H9 (cell line): ENCODE measurements around the gene PLEKHG3. TPM values are rescaled to one million over a fixed set of nuclear protein-coding genes. Genes with fewer than 3 reads are reported as not detected.
A peak's percentile ranks its signal among the peaks of the same experiment; 100 is the strongest.

Experiments used
- DNase-seq: peaks from one replicate; pipeline ENCODE4 v3.0.0-alpha.2; 2017
- H2AFZ ChIP-seq: one replicate; pipeline ENCODE4 v1.6.1; 2013; ENCODE audit warnings: mild to moderate bottlenecking, low read length, control low read depth, moderate library complexity
- H2AK5ac ChIP-seq: 2 replicates; pipeline ENCODE4 v1.6.1; 2013; ENCODE audit warnings: low read length, control low read depth, mixed read lengths; ENCODE audit not compliant: insufficient read length
- H2BK120ac ChIP-seq: one replicate; pipeline ENCODE4 v1.6.1; 2013; ENCODE audit warnings: low read depth, mild to moderate bottlenecking, low read length, control low read depth, inconsistent platforms; ENCODE audit not compliant: poor library complexity, severe bottlenecking
- H2BK12ac ChIP-seq: 2 replicates; pipeline ENCODE4 v1.6.1; 2013; ENCODE audit warnings: low read length, control low read depth, mixed read lengths, low read depth; ENCODE audit not compliant: insufficient read length
- H2BK15ac ChIP-seq: 2 replicates; pipeline ENCODE4 v1.6.1; 2013; ENCODE audit warnings: low read depth, low read length, control low read depth
- H2BK20ac ChIP-seq: one replicate; pipeline ENCODE4 v1.6.1; 2013; ENCODE audit warnings: low read depth, mild to moderate bottlenecking, low read length, control low read depth, inconsistent platforms; ENCODE audit not compliant: poor library complexity, severe bottlenecking
- H2BK5ac ChIP-seq: 2 replicates; pipeline ENCODE4 v1.6.1; 2013; ENCODE audit warnings: low read length, control low read depth, mixed read lengths; ENCODE audit not compliant: insufficient read length
- H3K14ac ChIP-seq: 2 replicates; pipeline ENCODE4 v1.6.1; 2013; ENCODE audit warnings: low read length, control low read depth; ENCODE audit not compliant: insufficient read depth
- H3K18ac ChIP-seq: 2 replicates; pipeline ENCODE4 v1.6.1; 2013; ENCODE audit warnings: low read depth, mild to moderate bottlenecking, mixed read lengths, low read length, control low read depth; ENCODE audit not compliant: insufficient read length
- H3K23ac ChIP-seq: 2 replicates; pipeline ENCODE4 v1.6.1; 2013; ENCODE audit warnings: low read length, control low read depth, mixed read lengths, low read depth; ENCODE audit not compliant: insufficient read length
- H3K23me2 ChIP-seq: 2 replicates; pipeline ENCODE4 v1.6.1; 2013; ENCODE audit warnings: low read depth, mild to moderate bottlenecking, mixed read lengths, low read length, control low read depth; ENCODE audit not compliant: insufficient read length, poor library complexity, severe bottlenecking
- H3K27ac ChIP-seq: 2 replicates; pipeline ENCODE4 v1.5.1; 2013; ENCODE audit warnings: low read length, control low read depth, mixed read lengths, low read depth; ENCODE audit not compliant: insufficient read length
- H3K27me3 ChIP-seq: 2 replicates; pipeline ENCODE4 v1.6.1; 2013; ENCODE audit warnings: low read length, control low read depth, inconsistent platforms; ENCODE audit not compliant: insufficient read depth
- H3K4ac ChIP-seq: 2 replicates; pipeline ENCODE4 v1.6.1; 2013; ENCODE audit warnings: low read depth, mild to moderate bottlenecking, control low read depth, inconsistent platforms, low read length, moderate library complexity
- H3K4me1 ChIP-seq: 2 replicates; pipeline ENCODE4 v1.6.1; 2013; ENCODE audit warnings: low read length, control low read depth, inconsistent platforms; ENCODE audit not compliant: insufficient read depth
- H3K4me2 ChIP-seq: 2 replicates; pipeline ENCODE4 v1.6.1; 2013; ENCODE audit warnings: low read length, control low read depth, mixed read lengths; ENCODE audit not compliant: insufficient read length, insufficient read depth
- H3K56ac ChIP-seq: 2 replicates; pipeline ENCODE4 v1.6.1; 2013; ENCODE audit warnings: low read depth, mild to moderate bottlenecking, mixed read lengths, low read length, control low read depth; ENCODE audit not compliant: insufficient read length
- H3K79me1 ChIP-seq: 2 replicates; pipeline ENCODE4 v1.6.1; 2013; ENCODE audit warnings: low read depth, mild to moderate bottlenecking, moderate library complexity, low read length, control low read depth, inconsistent platforms; ENCODE audit not compliant: insufficient read depth, poor library complexity, severe bottlenecking
- H3K79me2 ChIP-seq: 2 replicates; pipeline ENCODE4 v1.6.1; 2013; ENCODE audit warnings: low read length, control low read depth, inconsistent platforms; ENCODE audit not compliant: insufficient read depth
- H3K9ac ChIP-seq: 2 replicates; pipeline ENCODE4 v1.6.1; 2013; ENCODE audit warnings: low read length, control low read depth, mixed read lengths; ENCODE audit not compliant: insufficient read length; ENCODE audit errors: extremely low read depth
- H3K9me3 ChIP-seq: one replicate; pipeline ENCODE4 v1.6.1; 2013; ENCODE audit warnings: low read depth, low read length, inconsistent platforms; ENCODE audit not compliant: control insufficient read depth
- H3T11ph ChIP-seq: one replicate; pipeline ENCODE4 v1.6.1; 2013; ENCODE audit warnings: mild to moderate bottlenecking, low read length, control low read depth, inconsistent platforms
- H4K20me1 ChIP-seq: one replicate; pipeline ENCODE4 v1.6.1; 2013; ENCODE audit not compliant: control insufficient read depth, insufficient read length, insufficient read depth
- H4K5ac ChIP-seq: 2 replicates; pipeline ENCODE4 v1.6.1; 2013; ENCODE audit warnings: low read depth, mild to moderate bottlenecking, mixed read lengths, low read length, control low read depth; ENCODE audit not compliant: insufficient read length
- H4K8ac ChIP-seq: replicated peaks from 2 replicates; pipeline ENCODE4 v1.6.1; 2013; ENCODE audit warnings: low read length, control low read depth, mixed read lengths, low read depth; ENCODE audit not compliant: insufficient read length
- H4K91ac ChIP-seq: 2 replicates; pipeline ENCODE4 v1.6.1; 2013; ENCODE audit warnings: low read depth, mild to moderate bottlenecking, moderate library complexity, mixed read lengths, low read length, control low read depth; ENCODE audit not compliant: insufficient read length
- H3K27ac Mint-ChIP-seq, 3 experiments: 2 replicates in 2 of 3; 3 replicates in 1 of 3; pipeline ENCODE4 v1.8.0; 2020 to 2021; ENCODE audit warnings: mixed read lengths in 3 of 3, mild to moderate bottlenecking in 1 of 3, moderate library complexity in 1 of 3
- H3K27me3 Mint-ChIP-seq: 2 replicates; pipeline ENCODE4 v1.8.0; 2021; ENCODE audit warnings: low read depth, mild to moderate bottlenecking, moderate library complexity, mixed read lengths
- H3K36me3 Mint-ChIP-seq, 3 experiments: 2 replicates in 2 of 3; 3 replicates in 1 of 3; pipeline ENCODE4 v1.8.0; 2020 to 2021; ENCODE audit warnings: low read depth in 3 of 3, mixed read lengths in 3 of 3; ENCODE audit not compliant: insufficient read depth in 1 of 3
- H3K4me1 Mint-ChIP-seq, 2 experiments: 2 replicates each; pipeline ENCODE4 v1.8.0; 2020; ENCODE audit warnings: mixed read lengths in 2 of 2
- H3K4me3 Mint-ChIP-seq, 2 experiments: 2 replicates in 1 of 2; 3 replicates in 1 of 2; pipeline ENCODE4 v1.8.0; 2020 to 2021; ENCODE audit warnings: mild to moderate bottlenecking in 2 of 2, mixed read lengths in 2 of 2, moderate library complexity in 1 of 2
- H3K9me3 Mint-ChIP-seq, 2 experiments: 2 replicates in 1 of 2; 3 replicates in 1 of 2; pipeline ENCODE4 v1.8.0; 2020; ENCODE audit warnings: mild to moderate bottlenecking in 2 of 2, mixed read lengths in 2 of 2, moderate library complexity in 1 of 2
- CTCF ChIP-seq: fragments of 200-600 bp; sonication (generic); conservative IDR thresholded peaks from 3 replicates; pipeline ENCODE4 v1.8.0; 2021; ENCODE audit warnings: antibody characterized with exemption, mild to moderate bottlenecking
- WGBS: extraction: QIAGEN DNeasy Blood & Tissue Kit; methylation state at CpG from one replicate; pipeline ENCODE4 v1.1.7; 2013; ENCODE audit warnings: missing lambda C conversion rate, low lambda C conversion rate, mixed read lengths; ENCODE audit not compliant: insufficient read length; ENCODE audit errors: extremely low coverage; 5-methylcytosine and 5-hydroxymethylcytosine counted together
- total RNA-seq: library from RNA; stranded (reverse); gene quantifications from 2 replicates; pipeline ENCODE4 v1.2.1, GENCODE V29; 2021

The PLEKHG3 gene
- total RNA-seq, 1 experiment from 2014 or later: 48.5 TPM

GRCh38 chr14:64715146-64715627 lies 11.0 kb downstream of the PLEKHG3 start:
- Histone ChIP-seq H3K18ac (no peak overlapping the region), H2BK5ac (no peak overlapping the region), H2BK12ac (no peak overlapping the region), H3K23ac (no peak overlapping the region), H4K5ac (no peak overlapping the region), H3K4me1 (peaks cover 20% of the 10 kb centered on the region; the same call in 1 of the 2 replicates), H3T11ph (no peak overlapping the region), H3K23me2 (peaks cover 10% of the 10 kb centered on the region), H2BK15ac (no peak overlapping the region), H3K9me3 (no peaks in the 10 kb centered on the region), H3K56ac (no peak overlapping the region), H2BK120ac (no peak overlapping the region), H3K4me2 (peak overlapping the region; percentile 45), H4K8ac (no peak overlapping the region), H2BK20ac (no peak overlapping the region), H4K91ac (no peak overlapping the region), H3K27ac (no peak overlapping the region), H3K27me3 (no peaks in the 10 kb centered on the region), H3K79me1 (no peaks in the 10 kb centered on the region), H3K4ac (no peak overlapping the region), H3K79me2 (peaks cover 32% of the 10 kb centered on the region; the same call in 1 of the 2 replicates), H3K9ac (no peak overlapping the region), H4K20me1 (no peaks in the 10 kb centered on the region), H2AK5ac (no peak overlapping the region), H3K14ac (no peak overlapping the region), H2AFZ (no peak overlapping the region)
- H3K27me3 Mint-ChIP-seq: peaks cover 15% of the 10 kb centered on the region
- peak overlapping the region; percentile 60 to 77 for H3K4me3 Mint-ChIP-seq
- H3K4me1 Mint-ChIP-seq: peaks cover 55 to 63% of the 10 kb centered on the region in 2 experiments
- no CpG with 5 or more reads among the region's 4 CpGs for WGBS
- TF ChIP-seq CTCF: no peak
- H3K9me3 Mint-ChIP-seq: peaks cover 26 to 28% of the 10 kb centered on the region in 2 experiments
- peak overlapping the region in 2 of 3 experiments; percentile 23 to 94; a peak in 5 of 7 replicates for H3K27ac Mint-ChIP-seq
- DNase-seq: no peak
- peaks cover 38 to 43% (median 39%) of the 10 kb centered on the region in 3 experiments for H3K36me3 Mint-ChIP-seq
